ENCODE measurements around the gene SCP2.

DNA sequence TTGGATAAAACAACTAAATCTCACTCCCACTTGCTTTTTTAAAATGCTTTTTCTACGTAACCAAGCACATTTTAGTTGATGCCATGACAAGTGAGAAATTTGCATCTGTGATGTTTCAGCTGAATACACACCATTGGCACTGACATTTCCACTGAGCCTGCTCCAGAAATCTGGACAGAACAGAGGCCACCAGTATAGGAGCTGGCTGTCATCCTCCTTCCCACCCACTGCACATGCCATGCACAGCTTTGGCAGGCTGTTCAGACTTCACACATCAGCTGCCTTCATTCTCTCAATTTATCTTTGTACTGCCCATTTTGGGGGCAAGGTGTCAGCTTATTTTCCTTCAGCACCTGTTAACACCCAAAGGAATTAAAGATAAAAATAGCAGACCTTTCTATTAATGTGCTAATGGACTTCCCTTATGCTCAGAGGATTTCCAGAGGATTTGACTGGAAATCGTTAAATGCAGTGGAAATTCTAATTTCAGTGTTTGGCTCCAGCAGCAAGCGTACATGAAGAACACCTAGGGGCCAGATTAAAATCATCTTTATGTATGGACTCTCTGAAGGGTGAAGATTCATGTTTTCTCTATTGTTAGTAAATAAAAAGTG, 122.0 kb downstream of the SCP2 start:
- TF ChIP-seq, protein P1, sequence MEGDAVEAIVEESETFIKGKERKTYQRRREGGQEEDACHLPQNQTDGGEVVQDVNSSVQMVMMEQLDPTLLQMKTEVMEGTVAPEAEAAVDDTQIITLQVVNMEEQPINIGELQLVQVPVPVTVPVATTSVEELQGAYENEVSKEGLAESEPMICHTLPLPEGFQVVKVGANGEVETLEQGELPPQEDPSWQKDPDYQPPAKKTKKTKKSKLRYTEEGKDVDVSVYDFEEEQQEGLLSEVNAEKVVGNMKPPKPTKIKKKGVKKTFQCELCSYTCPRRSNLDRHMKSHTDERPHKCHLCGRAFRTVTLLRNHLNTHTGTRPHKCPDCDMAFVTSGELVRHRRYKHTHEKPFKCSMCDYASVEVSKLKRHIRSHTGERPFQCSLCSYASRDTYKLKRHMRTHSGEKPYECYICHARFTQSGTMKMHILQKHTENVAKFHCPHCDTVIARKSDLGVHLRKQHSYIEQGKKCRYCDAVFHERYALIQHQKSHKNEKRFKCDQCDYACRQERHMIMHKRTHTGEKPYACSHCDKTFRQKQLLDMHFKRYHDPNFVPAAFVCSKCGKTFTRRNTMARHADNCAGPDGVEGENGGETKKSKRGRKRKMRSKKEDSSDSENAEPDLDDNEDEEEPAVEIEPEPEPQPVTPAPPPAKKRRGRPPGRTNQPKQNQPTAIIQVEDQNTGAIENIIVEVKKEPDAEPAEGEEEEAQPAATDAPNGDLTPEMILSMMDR (conservative IDR thresholded peaks at IDR 0.05; ENCODE audit: low read length): no peak
- TF ChIP-seq EZH2phosphoT487 (IDR thresholded peaks at IDR 0.05; ENCODE audit: borderline replicate concordance, low read depth, low read length): no peak

Measured in OCI-LY7 (cell line).